Fibroblast of skin of left quadriceps (primary cell): ENCODE measurements around the gene NR6A1.

ENCODE experiments used
- DNase-seq, 2 experiments: peaks; one replicate each; pipeline ENCODE4 v3.0.0-alpha.2; 2013; ENCODE audit warnings: low read depth in 2 of 2

NR6A1 gene

DNA sequence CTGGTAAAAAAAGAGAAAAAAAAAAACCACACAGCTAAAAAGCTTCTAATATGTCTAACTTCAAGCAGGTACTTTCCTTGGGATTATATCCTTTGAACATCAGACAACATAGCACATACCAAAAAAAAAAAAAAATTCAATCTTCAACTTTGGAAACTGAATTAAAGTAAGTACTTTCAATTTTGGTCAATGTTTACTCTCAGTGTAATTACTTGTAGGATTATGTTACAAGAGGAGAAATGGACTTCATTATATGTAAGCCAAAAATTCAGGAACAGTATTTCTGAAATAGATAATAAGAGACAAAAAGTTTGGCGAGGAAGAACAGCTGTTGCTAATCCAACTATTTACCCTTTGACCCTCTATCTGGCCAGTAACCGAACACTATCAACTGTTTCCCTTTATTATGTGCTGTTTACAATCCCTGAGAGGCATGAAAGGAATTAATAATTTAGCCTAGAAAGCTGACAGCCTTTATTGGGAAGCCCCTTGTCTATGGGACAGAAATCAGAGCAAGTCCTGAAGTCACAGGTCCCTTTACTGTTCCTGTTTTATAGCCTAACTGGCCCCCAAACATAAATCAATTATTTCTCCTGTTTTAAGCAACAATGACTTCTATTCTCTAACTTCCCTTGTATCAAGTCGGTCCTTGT lies 46.6 kb downstream of the NR6A1 start:
- DNase-seq = no peak

DNA sequence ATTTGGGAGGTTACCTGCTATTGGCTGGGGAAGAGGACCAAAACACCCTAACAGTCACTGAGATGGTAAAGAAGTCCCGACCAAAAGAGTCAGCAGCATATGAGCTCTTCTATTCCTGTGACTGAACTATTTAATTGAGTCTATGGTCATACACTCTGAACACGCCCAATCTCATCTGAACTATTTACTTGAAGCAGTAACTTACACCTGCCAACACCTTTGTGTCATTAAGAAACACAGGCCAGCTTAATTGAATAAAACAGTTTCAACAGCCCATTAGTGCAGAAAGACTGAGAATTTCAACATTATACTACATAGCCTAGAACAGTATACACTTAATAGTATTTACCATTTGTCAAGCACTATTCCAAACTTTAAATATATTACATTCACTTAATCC lies 47.8 kb downstream of the NR6A1 start:
- DNase-seq = no peak

DNA sequence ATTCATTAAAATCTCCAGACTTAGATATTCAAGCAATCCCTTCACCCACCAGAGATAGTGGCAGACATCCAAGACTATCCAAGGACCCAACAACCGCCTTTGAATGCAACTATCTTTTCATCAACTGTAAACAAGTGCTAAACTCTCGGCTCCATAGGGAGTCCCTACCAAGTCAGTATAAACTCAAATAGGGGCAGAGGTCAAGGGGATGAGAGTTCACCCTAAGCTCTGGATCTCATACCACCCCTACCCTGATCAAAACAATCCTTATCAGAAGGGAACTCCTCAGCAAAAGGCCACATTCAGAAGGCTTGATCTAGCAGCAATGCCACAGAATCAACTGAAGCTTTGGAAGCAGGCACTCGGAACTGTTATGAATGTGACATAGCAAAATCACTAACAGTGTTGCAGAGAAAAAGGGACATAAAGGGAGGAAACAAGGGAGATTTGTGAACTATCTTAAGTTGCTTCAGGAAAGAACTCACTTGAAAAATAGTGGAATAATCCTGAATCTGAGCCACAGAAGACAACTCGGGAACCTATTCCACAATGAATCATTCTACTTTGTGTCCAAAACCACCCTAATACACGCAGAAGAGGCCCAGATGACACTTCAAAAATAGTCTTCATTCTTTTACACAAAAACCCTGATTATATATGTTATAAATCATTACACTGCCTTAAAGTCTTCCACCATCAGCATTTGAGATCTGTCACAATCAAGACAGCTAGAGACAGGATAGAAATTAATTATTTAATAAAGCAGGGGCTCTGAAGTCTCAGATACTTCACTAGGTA lies 49.8 kb downstream of the NR6A1 start:
- DNase-seq = peak; percentile 56 to 60

DNA sequence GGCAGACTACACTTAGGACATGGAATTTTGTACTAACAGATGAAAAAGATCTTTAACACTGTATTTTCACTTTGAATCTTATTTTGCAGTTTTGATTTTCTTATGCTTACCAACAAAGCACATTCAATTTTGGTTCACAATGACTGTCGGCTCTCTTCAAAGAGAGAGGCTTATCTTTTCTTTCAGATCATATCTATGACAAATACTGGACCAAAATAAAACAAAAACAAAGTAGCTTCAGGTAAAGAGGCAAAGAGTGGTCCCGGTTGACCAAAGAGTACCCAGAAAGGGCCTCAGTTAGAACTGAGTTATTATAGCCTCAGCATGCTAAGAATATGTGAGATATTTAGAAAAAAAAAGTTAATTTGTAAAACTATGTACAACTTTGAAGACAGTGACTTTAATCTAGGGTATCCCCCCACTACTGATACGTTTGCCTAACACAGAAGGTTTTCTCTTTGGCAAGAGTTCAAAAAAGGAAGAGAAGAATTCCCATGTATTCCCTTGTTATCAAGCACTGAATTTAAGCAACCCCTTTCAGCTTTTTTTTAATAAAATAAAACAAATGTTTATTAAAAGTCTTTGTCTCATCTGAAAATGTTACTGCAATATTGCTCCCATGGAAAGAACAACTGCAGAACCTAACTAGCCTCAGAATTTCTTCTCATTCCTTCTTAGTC lies 50.5 kb downstream of the NR6A1 start:
- no peak for DNase-seq

DNA sequence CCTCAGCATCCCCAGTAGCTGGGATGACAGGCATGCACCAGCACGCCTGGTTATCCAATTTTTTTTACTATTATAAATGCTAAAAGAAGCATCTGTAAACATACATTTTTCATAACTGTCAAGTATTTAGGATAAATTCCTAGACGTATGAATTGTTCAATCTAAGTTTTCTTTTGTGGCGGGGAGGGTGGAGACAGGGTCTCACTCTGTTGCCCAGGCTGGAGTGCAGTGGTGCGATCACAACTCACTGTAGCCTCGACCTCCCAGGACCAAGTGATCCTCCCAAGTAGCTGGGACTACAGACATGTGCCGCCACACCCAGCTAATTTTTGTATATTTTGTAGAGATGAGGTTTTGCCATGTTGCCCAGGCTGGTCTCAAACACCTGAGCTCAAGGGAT lies 52.2 kb downstream of the NR6A1 start:
- DNase-seq = no peak

DNA sequence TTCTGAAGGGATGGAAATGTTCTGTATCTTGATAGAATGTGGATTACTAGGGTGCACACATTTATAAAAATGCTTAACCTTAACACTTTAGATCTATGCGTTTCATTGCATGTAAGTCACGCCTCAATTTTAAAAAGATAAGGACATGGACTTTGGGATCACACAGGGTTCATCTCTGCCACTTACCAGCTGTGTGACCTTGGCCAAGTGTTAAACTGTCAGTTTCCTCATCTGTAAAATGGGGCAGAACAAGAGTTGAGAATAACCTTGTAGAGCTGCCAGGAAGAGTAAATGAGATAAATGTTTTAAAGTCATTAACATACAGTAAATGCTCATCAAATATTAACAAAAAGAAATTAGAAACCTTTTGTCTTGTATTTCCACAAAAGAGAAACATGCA lies 53.5 kb downstream of the NR6A1 start:
- DNase-seq = no peak

DNA sequence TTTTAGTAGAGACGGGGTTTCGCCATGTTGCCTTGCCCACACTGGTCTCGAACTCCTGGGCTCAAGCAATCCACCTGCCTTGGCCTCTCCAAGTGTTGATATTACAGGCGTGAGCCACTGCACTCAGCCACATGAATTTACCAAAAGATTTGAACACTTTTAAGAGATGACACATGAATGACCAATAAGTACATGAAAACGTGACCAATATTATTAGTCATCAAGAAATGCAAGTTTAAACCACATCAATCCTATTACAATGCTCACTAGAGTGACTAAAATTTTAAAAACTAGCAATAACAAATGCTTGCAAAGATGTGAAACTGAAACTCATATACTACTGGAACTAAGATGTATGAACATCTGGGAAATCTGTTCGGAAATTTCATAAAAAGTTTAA lies 54.3 kb downstream of the NR6A1 start:
- DNase-seq = no peak

DNA sequence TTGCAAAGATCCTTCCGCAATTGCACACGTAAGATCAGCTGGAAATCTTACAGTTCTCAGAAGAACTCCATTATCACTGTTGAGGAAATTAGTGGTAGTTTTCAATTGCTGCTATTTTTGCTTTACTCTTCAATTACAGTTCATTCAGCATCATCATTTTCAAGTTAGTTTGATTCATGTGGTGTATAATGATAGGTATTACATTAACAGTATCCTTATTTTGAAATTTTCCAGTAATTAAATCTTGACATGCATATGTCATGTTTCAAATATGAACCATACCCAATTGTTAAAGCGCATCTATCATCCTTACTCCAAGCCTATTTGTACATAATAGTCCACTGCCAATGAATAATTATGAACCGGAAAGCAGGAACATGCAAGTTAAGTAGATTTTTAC lies 60.3 kb downstream of the NR6A1 start:
- no peak for DNase-seq

DNA sequence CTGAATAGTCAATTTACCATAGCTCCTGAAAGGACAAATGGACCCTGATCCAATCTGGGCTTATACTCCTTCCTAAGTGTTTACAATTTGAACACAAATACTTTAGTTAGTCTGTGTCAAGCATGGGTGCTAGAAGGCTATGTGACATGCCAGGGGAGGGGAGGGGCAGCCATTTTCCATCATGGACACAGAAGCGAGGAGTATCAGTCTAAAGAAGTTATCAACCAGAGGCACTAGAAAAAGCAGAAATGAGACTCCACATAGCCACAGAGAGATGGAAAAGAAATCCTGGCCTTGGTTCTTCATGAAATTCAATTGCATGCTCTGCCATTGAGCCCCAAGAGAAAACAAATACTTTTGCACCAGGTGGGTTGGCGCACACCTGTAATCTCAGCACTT lies 61.8 kb downstream of the NR6A1 start:
- DNase-seq = no peak

DNA sequence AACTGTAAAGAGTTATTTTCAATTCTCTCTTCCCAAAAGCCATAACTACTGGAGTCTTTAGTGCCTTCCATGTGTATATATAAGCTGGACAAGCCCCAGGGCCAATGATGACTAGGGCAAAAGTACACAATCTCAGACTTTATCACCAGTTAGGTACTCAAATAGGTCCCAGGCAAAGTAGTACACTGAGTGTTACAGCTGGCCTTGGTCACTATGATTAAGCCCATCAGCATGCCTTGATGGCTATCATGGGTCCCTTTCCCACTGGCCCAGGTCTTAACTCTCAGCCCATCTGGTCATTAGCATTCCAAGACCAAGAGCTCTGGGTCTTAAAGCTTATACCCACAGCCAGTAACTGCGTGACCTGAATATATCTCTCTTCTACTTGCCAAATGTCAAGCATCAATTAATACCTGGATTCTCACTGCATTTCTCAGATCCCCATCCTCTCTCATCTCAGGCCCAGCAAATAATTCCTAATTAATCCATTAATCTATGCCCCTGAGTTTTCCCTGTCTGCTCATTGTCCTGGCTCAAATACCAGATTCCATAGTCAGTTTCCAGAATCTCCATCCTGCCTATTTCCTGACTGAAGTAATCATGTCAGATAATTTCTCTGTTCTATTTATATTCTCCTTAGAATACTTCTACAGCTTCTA lies 62.3 kb downstream of the NR6A1 start:
- DNase-seq = no peak

DNA sequence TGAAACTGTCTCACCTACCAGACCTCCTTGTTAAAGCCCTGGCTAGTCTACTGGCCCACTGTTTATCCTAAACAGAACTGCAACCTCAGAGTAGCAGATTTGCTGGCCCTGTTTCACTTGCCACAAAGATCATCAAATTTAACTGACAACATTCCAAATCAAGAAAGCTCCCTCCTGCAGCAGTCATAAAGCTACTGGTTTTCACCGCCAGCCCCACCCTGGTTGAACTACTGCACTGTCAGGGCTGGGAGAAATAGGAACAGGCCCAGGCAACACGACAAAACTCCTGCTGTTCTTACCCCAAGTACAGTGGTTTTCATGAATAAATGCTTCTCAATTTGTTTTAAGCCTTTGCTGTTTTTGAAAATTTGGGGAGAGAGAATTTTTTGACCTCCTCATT lies 63.0 kb downstream of the NR6A1 start:
- no peak for DNase-seq

DNA sequence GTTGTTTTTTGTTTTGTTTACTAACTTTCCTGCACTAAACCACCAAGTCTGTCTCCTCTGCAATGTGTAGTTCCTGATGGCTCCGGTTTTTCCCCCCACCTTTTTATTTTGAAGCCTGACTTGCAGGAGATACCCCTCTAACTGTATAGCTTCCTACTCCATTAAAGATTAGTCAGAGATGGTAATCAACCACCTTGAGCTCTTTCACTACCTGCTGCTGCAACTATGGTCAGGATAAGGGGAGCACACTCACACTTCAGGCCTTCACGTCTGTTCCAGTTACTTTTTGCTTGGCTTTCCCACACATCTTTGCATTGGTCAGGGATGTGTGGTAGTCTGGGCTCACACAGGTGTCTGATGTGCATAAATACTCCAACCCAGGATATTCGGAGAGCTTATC lies 63.4 kb downstream of the NR6A1 start:
- no peak for DNase-seq

DNA sequence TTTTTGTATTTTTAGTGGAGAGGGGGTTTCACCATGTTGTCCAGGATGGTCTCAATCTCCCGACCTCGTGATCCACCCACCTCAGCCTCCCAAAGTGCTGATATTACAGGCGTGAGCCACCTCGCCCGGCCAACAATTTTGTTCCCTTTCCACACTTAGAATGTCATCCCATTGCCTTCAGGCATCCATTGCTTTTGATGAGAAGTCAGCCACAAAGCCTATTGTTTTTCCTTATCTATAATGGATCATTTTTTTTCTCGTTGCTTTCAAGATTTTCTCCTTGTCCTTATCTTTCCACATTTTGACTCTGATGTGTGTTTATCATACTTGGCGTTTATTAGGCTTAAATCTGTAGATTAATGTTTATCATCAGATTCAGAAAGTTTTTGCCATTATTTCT lies 64.4 kb downstream of the NR6A1 start:
- DNase-seq = no peak

DNA sequence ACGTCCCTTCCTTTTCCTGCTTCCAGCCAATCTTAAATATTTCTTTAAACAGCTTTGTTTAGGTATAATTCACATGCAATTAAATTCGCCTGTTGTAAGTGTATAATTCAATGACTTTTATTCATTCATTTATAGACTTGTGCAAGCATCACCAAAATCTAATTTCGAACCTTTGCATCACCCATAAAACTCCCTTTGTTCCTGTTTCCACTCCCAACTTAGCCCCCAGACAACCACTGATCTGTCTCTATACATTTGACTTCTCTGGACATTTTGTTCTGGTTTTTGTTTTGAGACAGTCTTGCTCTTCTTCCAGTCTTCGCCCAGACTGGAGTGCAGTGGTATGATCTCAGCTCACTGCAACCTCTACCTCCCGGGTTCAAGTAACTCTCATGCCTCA lies 71.5 kb downstream of the NR6A1 start:
- no peak for DNase-seq

DNA sequence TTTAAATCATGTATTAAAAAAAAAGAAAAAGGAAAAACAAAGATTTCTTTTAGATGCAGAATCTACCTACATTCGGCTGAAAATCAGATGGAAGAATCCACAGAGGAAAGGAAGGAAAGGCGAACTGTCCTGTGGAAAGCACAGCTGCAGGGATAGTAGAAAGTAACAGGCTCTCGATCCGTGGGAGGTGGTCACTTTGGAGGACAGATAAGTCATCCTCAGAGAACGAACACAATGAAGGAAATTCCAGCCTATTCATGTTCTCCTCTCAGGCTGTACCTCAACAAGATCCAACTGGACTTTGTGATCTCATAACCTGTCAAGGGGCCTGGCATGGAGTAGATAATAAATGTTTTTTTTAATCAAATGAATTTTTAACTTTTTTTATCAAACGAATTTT lies 72.8 kb downstream of the NR6A1 start:
- DNase-seq = no peak

DNA sequence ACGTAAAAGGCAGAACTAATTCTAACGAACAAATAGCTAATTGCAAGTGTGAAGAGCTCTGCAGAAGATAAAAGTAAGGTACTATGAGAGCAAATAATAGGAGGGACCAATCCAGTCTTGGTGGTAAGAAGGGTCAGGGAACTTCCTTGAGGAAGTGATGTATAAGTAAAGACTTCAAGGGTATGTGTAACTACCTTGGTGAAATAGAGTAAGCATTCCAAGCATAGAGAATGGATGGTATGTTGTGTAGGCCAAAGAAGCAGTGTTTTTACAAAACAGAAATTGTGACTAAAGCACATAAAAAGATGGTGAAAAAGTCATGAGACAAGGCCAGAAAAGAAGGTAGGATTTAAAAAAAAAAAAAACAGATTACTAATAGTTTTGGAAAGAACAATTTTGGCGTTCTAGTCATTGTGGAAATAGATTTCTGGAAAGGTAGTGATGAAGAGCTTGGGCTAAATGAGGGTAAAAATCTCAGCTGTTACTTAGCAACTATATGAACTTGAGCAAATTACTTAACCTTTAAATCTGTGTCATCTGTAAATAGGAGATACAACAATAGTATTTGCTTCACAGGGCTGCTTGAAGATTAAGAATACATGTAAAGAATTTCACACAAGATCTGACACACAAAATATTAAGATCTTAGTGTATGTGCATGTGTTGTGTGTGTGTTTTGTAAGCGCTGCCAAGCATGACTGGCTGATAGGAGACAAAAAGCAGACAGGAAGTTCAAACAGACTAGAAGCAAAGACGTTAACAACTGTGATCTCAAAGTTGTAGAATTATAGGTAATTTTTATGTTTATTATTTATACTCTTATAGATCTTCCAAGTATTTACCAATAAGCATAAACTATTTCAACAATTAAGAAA lies 73.5 kb downstream of the NR6A1 start:
- no peak for DNase-seq

DNA sequence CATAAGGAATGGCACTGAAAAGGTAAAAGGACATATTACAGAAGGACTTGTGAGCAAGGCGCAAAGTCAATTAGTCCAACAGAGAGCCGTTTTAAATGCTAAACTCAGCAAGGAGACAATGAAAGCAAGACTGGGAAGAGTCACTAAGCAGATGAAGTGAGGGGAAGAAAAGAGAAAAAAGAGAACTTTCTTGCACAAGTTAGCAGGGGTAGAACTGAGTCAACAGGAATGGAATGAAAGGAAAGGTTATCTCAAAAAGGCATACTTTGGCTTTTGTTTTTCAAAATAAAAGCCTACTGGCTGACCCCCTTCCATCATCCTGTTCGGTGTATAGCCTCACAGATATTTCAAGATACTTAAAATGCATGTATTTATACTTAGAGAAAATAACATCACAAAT lies 75.0 kb downstream of the NR6A1 start:
- no peak for DNase-seq

DNA sequence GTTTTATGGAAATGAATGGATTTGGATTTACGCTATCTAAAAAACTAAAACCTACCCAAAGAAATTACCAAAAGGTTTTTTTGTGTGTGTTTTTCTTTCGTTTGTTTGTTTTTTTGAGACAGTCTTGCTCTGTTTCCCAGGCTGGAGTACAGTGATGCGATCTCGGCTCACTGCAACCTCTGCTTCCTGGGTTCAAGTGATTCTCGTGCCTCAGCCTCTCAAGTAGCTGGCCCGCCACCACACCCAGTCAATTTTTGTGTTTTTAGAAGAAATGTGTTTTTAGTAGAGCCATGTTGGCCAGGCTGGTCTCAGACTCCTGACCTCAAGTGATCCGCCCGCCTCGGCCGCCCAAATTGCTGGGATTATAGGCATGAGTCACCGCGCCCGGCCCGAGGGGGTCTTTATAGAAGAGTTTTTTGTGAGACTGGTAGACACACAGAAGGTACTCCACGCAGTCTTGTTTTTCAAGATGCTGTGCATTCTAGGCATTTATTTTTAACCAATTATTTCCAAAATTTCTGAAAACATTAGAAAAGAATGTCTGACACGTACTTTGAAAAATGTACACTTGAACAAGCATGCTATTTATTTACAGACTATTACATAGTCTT lies 75.7 kb downstream of the NR6A1 start:
- DNase-seq = peak in 1 of 2 experiments; percentile 39

DNA sequence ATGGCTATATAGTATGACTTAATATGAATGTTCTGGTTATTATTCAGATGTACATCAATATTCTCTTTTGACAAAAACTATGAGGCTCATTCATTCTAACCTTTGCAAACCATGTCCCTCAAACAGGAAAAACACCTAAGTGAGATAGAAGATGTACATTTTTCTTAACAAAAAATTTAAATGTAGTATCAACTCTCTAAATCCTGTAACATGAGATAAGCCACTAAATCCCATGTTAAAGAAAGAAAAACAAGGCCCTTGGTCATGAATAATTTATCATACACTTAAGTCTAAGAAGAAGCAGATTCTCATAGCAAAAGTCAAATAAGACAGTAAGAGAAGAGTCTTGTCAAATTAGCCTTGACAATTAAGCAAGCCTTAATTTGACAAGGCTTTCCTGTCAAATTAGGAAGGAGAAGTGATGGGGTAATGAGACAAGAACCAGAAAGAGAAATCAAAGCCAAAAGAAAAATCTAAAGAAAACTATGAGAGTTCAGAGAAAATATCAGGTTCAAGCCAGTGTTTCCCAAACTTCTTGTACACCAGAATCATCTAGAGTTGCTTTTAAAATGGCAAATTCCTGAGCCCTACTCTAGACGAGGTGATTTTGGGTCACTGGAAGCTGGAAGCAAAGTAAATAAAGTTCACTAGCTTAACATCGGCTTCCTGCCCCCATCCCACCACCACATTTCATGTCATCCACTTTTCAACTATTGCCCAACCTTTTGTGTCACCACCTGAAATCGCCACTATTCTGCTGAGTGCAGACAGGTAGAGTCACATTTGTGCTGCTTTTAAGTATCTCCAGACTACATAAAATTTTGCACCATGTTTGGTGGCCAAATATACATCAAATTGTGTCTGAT lies 76.5 kb downstream of the NR6A1 start:
- no peak for DNase-seq

DNA sequence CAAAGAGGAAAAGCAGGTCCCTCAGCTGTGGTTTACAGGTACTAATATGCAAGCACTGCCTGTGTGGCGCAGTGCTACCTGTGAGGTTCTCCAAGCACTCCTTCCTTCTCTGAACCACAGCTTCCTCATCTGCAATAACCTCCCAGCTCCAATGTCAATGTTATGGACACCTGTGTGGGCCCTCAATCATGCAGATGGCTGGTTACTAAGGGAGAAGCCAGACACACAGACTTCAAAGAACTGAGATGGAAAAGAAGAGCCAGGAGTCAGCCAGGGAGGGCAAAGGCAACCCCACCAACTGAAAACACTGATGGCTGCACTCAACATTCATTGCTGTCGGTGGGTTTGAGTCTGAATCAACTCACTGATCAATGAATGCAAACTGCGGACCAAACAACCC lies 77.7 kb downstream of the NR6A1 start:
- no peak for DNase-seq
